MCF 10A (cell line): ENCODE results near the gene GPR18. TPM values are rescaled to one million over a fixed set of nuclear protein-coding genes. Genes with fewer than 3 reads are reported as not detected.
A peak's percentile ranks its signal among the peaks of the same experiment; 100 is the strongest.

Experiments
- BruUV-seq: library from RNA; stranded (reverse); fragments of 400-500 nt; replicated peaks from 2 replicates; lab custom pipeline; 2021; lab: Mats Ljungman, UMichigan
- CTCF ChIA-PET: fragments of 300-600 bp; sonication (Branson Sonifier 250); formaldehyde crosslinking; extraction: SDS; loops from one replicate; lab custom pipeline; 2021; ENCODE audit warnings: antibody characterized with exemption, inconsistent platforms; lab: Yijun Ruan, JAX
- POLR2A ChIA-PET: fragments of 300-600, 350-650 bp; sonication (Branson Sonifier 250); formaldehyde crosslinking; extraction: SDS; loops from one replicate; lab custom pipeline; 2020; ENCODE audit warnings: antibody characterized with exemption, inconsistent platforms; lab: Yijun Ruan, JAX
- DNase-seq: peaks from one replicate; pipeline ENCODE4 v3.0.0-alpha.2; 2018; ENCODE audit not compliant: unreplicated experiment
- H3K27ac Mint-ChIP-seq: one replicate; pipeline ENCODE4 v1.8.0; 2022; ENCODE audit warnings: mild to moderate bottlenecking, low read depth, mixed read lengths; ENCODE audit not compliant: unreplicated experiment
- H3K27me3 Mint-ChIP-seq: one replicate; pipeline ENCODE4 v1.8.0; 2022; ENCODE audit warnings: mixed read lengths; ENCODE audit not compliant: insufficient read depth, unreplicated experiment
- H3K36me3 Mint-ChIP-seq: one replicate; pipeline ENCODE4 v1.8.0; 2022; ENCODE audit warnings: mild to moderate bottlenecking, moderate library complexity, mixed read lengths; ENCODE audit not compliant: insufficient read depth, unreplicated experiment
- H3K4me1 Mint-ChIP-seq: one replicate; pipeline ENCODE4 v1.8.0; 2022; ENCODE audit warnings: mixed read lengths; ENCODE audit not compliant: insufficient read depth, unreplicated experiment
- H3K4me3 Mint-ChIP-seq: one replicate; pipeline ENCODE4 v1.8.0; 2022; ENCODE audit warnings: mild to moderate bottlenecking, moderate library complexity, mixed read lengths; ENCODE audit not compliant: unreplicated experiment
- H3K9me3 Mint-ChIP-seq: one replicate; pipeline ENCODE4 v1.8.0; 2022; ENCODE audit warnings: mixed read lengths; ENCODE audit not compliant: unreplicated experiment
- CTCF ChIP-seq: fragments of 200-600 bp; IDR thresholded peaks from one replicate; pipeline ENCODE4 v1.8.0; 2022; ENCODE audit warnings: antibody characterized with exemption, mild to moderate bottlenecking; ENCODE audit not compliant: unreplicated experiment
- intact Hi-C: fragments of 100-400 bp; cut with micrococcal nuclease; formaldehyde crosslinking; loops from 2 replicates; pipeline ENCODE4 v1.14.1; 2022
- total RNA-seq: library from RNA; stranded (reverse); gene quantifications from 2 replicates; pipeline ENCODE4 v1.2.3, GENCODE V29; 2022

The GPR18 gene
- total RNA-seq, 1 experiment from 2014 or later = not detected

GRCh38 chr13:99275093-99275469, 16.9 kb upstream of the GPR18 start:
- Mint-ChIP-seq H3K4me1 (peaks cover 14% of the 10 kb centered on the region), H3K27me3 (no peaks in the 10 kb centered on the region), H3K36me3 (peaks cover 44% of the 10 kb centered on the region), H3K9me3 (no peaks in the 10 kb centered on the region), H3K27ac (no peak overlapping the region), H3K4me3 (no peak overlapping the region)
- peak; percentile 14 for DNase-seq
- ChIA-PET CTCF (interaction anchor here (1.0 to 2.8 kb wide), 4 partner anchors 9 to 340 kb away, joined by 3 to 14 read pairs (median 13); no protein-coding TSS in a partner anchor), POLR2A (no interaction called here)
- TF ChIP-seq CTCF = no peak
- no TSS peak for BruUV-seq
- intact Hi-C loops = no loop called here

GRCh38 chr13:99273128-99273527, 14.9 kb upstream of the GPR18 start:
- no peaks in the 10 kb centered on the region for H3K27me3 Mint-ChIP-seq
- H3K4me1 Mint-ChIP-seq = peaks cover 6% of the 10 kb centered on the region
- no peak overlapping the region for H3K27ac Mint-ChIP-seq
- no peak for TF ChIP-seq CTCF
- DNase-seq = no peak
- CTCF ChIA-PET = interaction anchor here (0.6 to 11.1 kb wide), 4 partner anchors 10 to 164 kb away, joined by 3 to 173 read pairs (median 8); no protein-coding TSS in a partner anchor
- H3K9me3 Mint-ChIP-seq = no peaks in the 10 kb centered on the region
- no peak overlapping the region for H3K4me3 Mint-ChIP-seq
- no TSS peak for BruUV-seq
- H3K36me3 Mint-ChIP-seq = peaks cover 36% of the 10 kb centered on the region
- intact Hi-C loops = no loop called here
- POLR2A ChIA-PET = interaction anchor here (0.6 kb wide), 1 partner anchor 1241 kb away, joined by 3 read pairs; no protein-coding TSS in a partner anchor

GRCh38 chr13:99272481-99272880, 14.3 kb upstream of the GPR18 start:
- no peaks in the 10 kb centered on the region for H3K27me3 Mint-ChIP-seq
- peaks cover 6% of the 10 kb centered on the region for H3K4me1 Mint-ChIP-seq
- intact Hi-C loops = no loop called here
- H3K27ac Mint-ChIP-seq = no peak overlapping the region
- no peak overlapping the region for H3K4me3 Mint-ChIP-seq
- H3K36me3 Mint-ChIP-seq = peaks cover 36% of the 10 kb centered on the region
- H3K9me3 Mint-ChIP-seq = no peaks in the 10 kb centered on the region
- ChIA-PET CTCF (interaction anchor here (0.6 to 11.1 kb wide), 4 partner anchors 8 to 164 kb away, joined by 3 to 173 read pairs (median 90); no protein-coding TSS in a partner anchor), POLR2A (interaction anchor here (0.6 to 1.2 kb wide), 2 partner anchors 7 to 1242 kb away, joined by 3 read pairs; no protein-coding TSS in a partner anchor)
- no peak for DNase-seq
- BruUV-seq = no TSS peak
- TF ChIP-seq CTCF = no peak

GRCh38 chr13:99271249-99271648, 13.1 kb upstream of the GPR18 start:
- ChIA-PET POLR2A (interaction anchor here (1.2 kb wide), 1 partner anchor 9 kb away, joined by 3 read pairs; no protein-coding TSS in a partner anchor), CTCF (interaction anchor here (0.6 to 11.1 kb wide), 7 partner anchors 8 to 236 kb away, joined by 4 to 173 read pairs (median 21); no protein-coding TSS in a partner anchor)
- H3K27ac Mint-ChIP-seq = no peak overlapping the region
- BruUV-seq = no TSS peak
- peaks cover 28% of the 10 kb centered on the region for H3K36me3 Mint-ChIP-seq
- no peak overlapping the region for H3K4me3 Mint-ChIP-seq
- no peak for TF ChIP-seq CTCF
- no peaks in the 10 kb centered on the region for H3K9me3 Mint-ChIP-seq
- H3K27me3 Mint-ChIP-seq = no peaks in the 10 kb centered on the region
- no peak for DNase-seq
- intact Hi-C loops = no loop called here
- peaks cover 6% of the 10 kb centered on the region for H3K4me1 Mint-ChIP-seq
